Ishikawa (cell line): ENCODE measurements around the gene ENOX1.

Experiments
- EP300 ChIP-seq: IDR thresholded peaks from 2 replicates; pipeline ENCODE4 v1.6.1; 2012; ENCODE audit warnings: borderline replicate concordance
- FOXM1 ChIP-seq: IDR thresholded peaks from 2 replicates; pipeline ENCODE4 v1.6.1; 2012; ENCODE audit warnings: low read depth, borderline replicate concordance
- NFIC ChIP-seq: IDR thresholded peaks from 2 replicates; pipeline ENCODE4 v1.6.1; 2012
- RAD21 ChIP-seq: IDR thresholded peaks from 2 replicates; pipeline ENCODE4 v1.6.1; 2012; ENCODE audit warnings: low read depth
- REST ChIP-seq: IDR thresholded peaks from 2 replicates; pipeline ENCODE4 v1.6.1; 2012; ENCODE audit warnings: low read depth, mild to moderate bottlenecking
- TAF1 ChIP-seq: IDR thresholded peaks from 2 replicates; pipeline ENCODE4 v1.6.1; 2012; ENCODE audit warnings: low read depth, mild to moderate bottlenecking
- TEAD4 ChIP-seq: IDR thresholded peaks from 2 replicates; pipeline ENCODE4 v1.6.1; 2012
- YY1 ChIP-seq: IDR thresholded peaks from 2 replicates; pipeline ENCODE4 v1.6.1; 2012; ENCODE audit warnings: low read depth
- TF ChIP-seq, protein P1 (sequence below): IDR thresholded peaks from 2 replicates; pipeline ENCODE4 v1.6.1; 2012

- TF ChIP-seq REST, result no peak
- TF ChIP-seq NFIC, result no peak
- no peak for TF ChIP-seq TEAD4
- TF ChIP-seq RAD21, result no peak
- no peak for TF ChIP-seq TAF1
- TF ChIP-seq, protein P1, sequence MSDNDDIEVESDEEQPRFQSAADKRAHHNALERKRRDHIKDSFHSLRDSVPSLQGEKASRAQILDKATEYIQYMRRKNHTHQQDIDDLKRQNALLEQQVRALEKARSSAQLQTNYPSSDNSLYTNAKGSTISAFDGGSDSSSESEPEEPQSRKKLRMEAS, result no peak
- no peak for TF ChIP-seq FOXM1
- no peak for TF ChIP-seq EP300
- TF ChIP-seq YY1, result no peak
These were observed 430.2 kb downstream of the ENOX1 start for GRCh38 chr13:43356567-43356966.
